A549 (cell line): ENCODE results near the gene MAPRE3. TPM values are rescaled to one million over a fixed set of nuclear protein-coding genes. Genes with fewer than 3 reads are reported as not detected.

Experiments
- ATAC-seq, 2 experiments: fragments of 200-7000 bp in 1 of 2; fragments of >200 bp in 1 of 2; cut with Nextera tagmentation in 1 of 2; cut with Tn5 transposase in 1 of 2; 3 replicates each; pipeline versions ENCODE4 v1.8.0 to v1.9.1; 2018 to 2020; ENCODE audit warnings: mild to moderate bottlenecking in 1 of 2, moderate library complexity in 1 of 2
- CTCF ChIA-PET: fragments of 300-600 bp; sonication (Branson Sonifier 250); formaldehyde crosslinking; extraction: SDS; loops from one replicate; lab custom pipeline; 2021; ENCODE audit warnings: antibody characterized with exemption, inconsistent platforms; lab: Yijun Ruan, JAX
- POLR2A ChIA-PET: fragments of 350-600 bp; formaldehyde crosslinking; extraction: SDS; loops from one replicate; lab custom pipeline; 2021; ENCODE audit warnings: antibody characterized with exemption, inconsistent platforms; lab: Yijun Ruan, JAX
- DNase-seq, 2 experiments: peaks; one replicate each; pipeline versions ENCODE4 v3.0.0 to v3.0.0-alpha.2; 2011 to 2016; ENCODE audit warnings: low read depth in 1 of 2, low spot score in 1 of 2
- FAIRE-seq: peaks from 2 replicates; lab custom pipeline; 2011; peaks lifted over from hg19 to GRCh38; lab: Jason Lieb, UNC
- H3K27ac ChIP-seq, 2 experiments: fragments of >200 bp; sonication (Bioruptor Twin); formaldehyde crosslinking; 3 replicates each; pipeline ENCODE4 v1.5.1; 2016 to 2017
- H3K4me1 ChIP-seq: fragments of >200 bp; sonication (Bioruptor Twin); formaldehyde crosslinking; 3 replicates; pipeline ENCODE4 v1.6.1; 2016
- H3K4me2 ChIP-seq: fragments of >200 bp; sonication (Bioruptor Twin); formaldehyde crosslinking; 3 replicates; pipeline ENCODE4 v1.6.1; 2016
- H3K4me3 ChIP-seq: fragments of >200 bp; sonication (Bioruptor Twin); formaldehyde crosslinking; 3 replicates; pipeline ENCODE4 v1.5.1; 2016
- H3K9me3 ChIP-seq: fragments of >200 bp; sonication (Bioruptor Twin); formaldehyde crosslinking; 3 replicates; pipeline ENCODE4 v1.6.1; 2016
- CBX8 ChIP-seq: fragments of 200-600 bp; sonication (generic); IDR thresholded peaks from 2 replicates; pipeline ENCODE4 v1.6.1; 2016
- CEBPB ChIP-seq, 2 experiments: fragments of >200 bp in 1 of 2; sonication (Bioruptor Twin) in 1 of 2; formaldehyde crosslinking in 1 of 2; IDR thresholded peaks; 2 replicates each; pipeline ENCODE4 v1.6.1; 2012 to 2016
- CHD2 ChIP-seq: fragments of 150-350 bp; IDR thresholded peaks from 2 replicates; pipeline ENCODE4 v1.6.1; 2014; ENCODE audit warnings: low read length; ENCODE audit not compliant: partially characterized antibody
- ESRRA ChIP-seq: fragments of 150-350 bp; IDR thresholded peaks from 2 replicates; pipeline ENCODE4 v1.6.1; 2014; ENCODE audit warnings: mild to moderate bottlenecking, low read length, borderline replicate concordance
- FOXS1 ChIP-seq: fragments of 250-450 bp; sonication (Bioruptor Pico); IDR thresholded peaks from 2 replicates; pipeline ENCODE4 v1.5.0; 2020; ENCODE audit warnings: mild to moderate bottlenecking, moderate library complexity
- GATA3 ChIP-seq: IDR thresholded peaks from 2 replicates; pipeline ENCODE4 v1.6.1; 2012; ENCODE audit warnings: borderline replicate concordance
- HOXB13 ChIP-seq: fragments of 250-450 bp; sonication (Bioruptor Pico); IDR thresholded peaks from 2 replicates; pipeline ENCODE4 v1.5.0; 2020; ENCODE audit warnings: low read depth, mild to moderate bottlenecking, moderate library complexity
- HOXB5 ChIP-seq: fragments of 250-450 bp; sonication (Bioruptor Pico); IDR thresholded peaks from 2 replicates; pipeline ENCODE4 v1.5.0; 2020; ENCODE audit warnings: mild to moderate bottlenecking, moderate library complexity
- KDM1A ChIP-seq: fragments of 200-600 bp; sonication (generic); IDR thresholded peaks from 2 replicates; pipeline ENCODE4 v1.6.1; 2016; ENCODE audit warnings: low read depth, mild to moderate bottlenecking
- KDM5A ChIP-seq: fragments of 200-600 bp; sonication (generic); IDR thresholded peaks from 2 replicates; pipeline ENCODE4 v1.6.1; 2016; ENCODE audit warnings: antibody characterized with exemption, mild to moderate bottlenecking
- MYC ChIP-seq: IDR thresholded peaks from 2 replicates; pipeline ENCODE4 v1.6.1; 2012; ENCODE audit warnings: mild to moderate bottlenecking, inconsistent platforms, low read length, improper control_type of control experiment, borderline replicate concordance
- NPAS2 ChIP-seq: fragments of 250-450 bp; sonication (Bioruptor Pico); IDR thresholded peaks from 2 replicates; pipeline ENCODE4 v1.8.0; 2022; ENCODE audit warnings: mild to moderate bottlenecking, moderate library complexity, borderline replicate concordance
- NR3C1 ChIP-seq: fragments of >200 bp; sonication (Bioruptor Twin); formaldehyde crosslinking; IDR thresholded peaks from 3 replicates; pipeline ENCODE4 v1.6.1; 2017
- PHF8 ChIP-seq: fragments of 200-600 bp; sonication (generic); IDR thresholded peaks from 2 replicates; pipeline ENCODE4 v1.6.1; 2016; ENCODE audit warnings: low read depth, mild to moderate bottlenecking, antibody characterized with exemption, moderate library complexity, borderline replicate concordance
- RAD21 ChIP-seq, 2 experiments: fragments of >200 bp in 1 of 2; sonication (Bioruptor Twin) in 1 of 2; formaldehyde crosslinking in 1 of 2; IDR thresholded peaks in 1 of 2; conservative IDR thresholded peaks in 1 of 2; 2 replicates in 1 of 2; 3 replicates in 1 of 2; pipeline ENCODE4 v1.6.1; 2012 to 2018; ENCODE audit warnings: inconsistent platforms in 1 of 2
- RARB ChIP-seq: fragments of 250-450 bp; sonication (Bioruptor Pico); IDR thresholded peaks from 2 replicates; pipeline ENCODE4 v1.8.0; 2021; ENCODE audit warnings: mild to moderate bottlenecking, moderate library complexity
- RCOR1 ChIP-seq: fragments of 150-350 bp; IDR thresholded peaks from 2 replicates; pipeline ENCODE4 v1.6.1; 2014; ENCODE audit warnings: antibody characterized with exemption, low read length, low read depth
- RNF2 ChIP-seq: fragments of 200-600 bp; sonication (generic); IDR thresholded peaks from 2 replicates; pipeline ENCODE4 v1.6.1; 2016; ENCODE audit warnings: low read depth, mild to moderate bottlenecking, antibody characterized with exemption, moderate library complexity, borderline replicate concordance
- SMC3 ChIP-seq: fragments of >200 bp; sonication (Bioruptor Twin); formaldehyde crosslinking; IDR thresholded peaks from 3 replicates; pipeline ENCODE4 v1.6.1; 2018; ENCODE audit warnings: inconsistent platforms
- TFCP2L1 ChIP-seq: fragments of 250-450 bp; sonication (Bioruptor Pico); IDR thresholded peaks from 2 replicates; pipeline ENCODE4 v1.5.0; 2021; ENCODE audit warnings: mild to moderate bottlenecking
- ZC3H11A ChIP-seq: fragments of 450-650 bp; IDR thresholded peaks from 2 replicates; pipeline ENCODE4 v1.6.1; 2014; ENCODE audit warnings: antibody characterized with exemption, mild to moderate bottlenecking
- ZFP36 ChIP-seq: fragments of 450-650 bp; IDR thresholded peaks from 2 replicates; pipeline ENCODE4 v1.6.1; 2014; ENCODE audit warnings: borderline replicate concordance; ENCODE audit not compliant: partially characterized antibody
- ZNF302 ChIP-seq: fragments of 250-450 bp; sonication (Bioruptor Pico); IDR thresholded peaks from 2 replicates; pipeline ENCODE4 v1.9.0; 2021; ENCODE audit warnings: inconsistent platforms, mild to moderate bottlenecking, moderate library complexity
- ZSCAN20 ChIP-seq: fragments of 250-450 bp; sonication (Bioruptor Pico); IDR thresholded peaks from 2 replicates; pipeline ENCODE4 v1.8.0; 2022; ENCODE audit warnings: mild to moderate bottlenecking, moderate library complexity
- WGBS: methylation state at CpG from one replicate; pipeline ENCODE4 v1.1.6; 2017; ENCODE audit errors: missing lambda C conversion rate; 5-methylcytosine and 5-hydroxymethylcytosine counted together
- polyA plus RNA-seq, 4 experiments: library from polyadenylated mRNA; depleted of rRNA in 3 of 4; stranded (reverse); fragments of >200 nt; fragmentation: RNase III in 1 of 4; extraction: RNeasy Plus Mini Kit Qiagen cat#74134 plus additional on column Dnase treatment in 1 of 4; gene quantifications; 2 replicates in 3 of 4; 3 replicates in 1 of 4; pipeline ENCODE4 v1.2.3, GENCODE V29; 2011 to 2017
- TF ChIP-seq, protein P1 (sequence below): fragments of 450-650 bp; IDR thresholded peaks from 2 replicates; pipeline ENCODE4 v1.6.1; 2014; ENCODE audit warnings: antibody characterized with exemption
- TF ChIP-seq, protein P2 (sequence below): fragments of >200 bp; sonication (Bioruptor Twin); formaldehyde crosslinking; IDR thresholded peaks from 2 replicates; pipeline ENCODE4 v1.6.1; 2016
- TF ChIP-seq, protein P3 (sequence below): IDR thresholded peaks from 2 replicates; pipeline ENCODE4 v1.6.1; 2012
- TF ChIP-seq, protein P4 (sequence below): IDR thresholded peaks from 2 replicates; pipeline ENCODE4 v1.6.1; 2012; ENCODE audit warnings: low read depth, borderline replicate concordance
- TF ChIP-seq, protein P5 (sequence below): IDR thresholded peaks from 2 replicates; pipeline ENCODE4 v1.6.1; 2012
- TF ChIP-seq, protein P6 (sequence below): fragments of >200 bp; sonication (Bioruptor Twin); formaldehyde crosslinking; IDR thresholded peaks from 3 replicates; pipeline ENCODE4 v1.5.1; 2016

MAPRE3 gene
- polyA plus RNA-seq, 2 of the 4 experiments (the other 2 are of a cell fraction), result 12.1 to 21.5 TPM

DNA sequence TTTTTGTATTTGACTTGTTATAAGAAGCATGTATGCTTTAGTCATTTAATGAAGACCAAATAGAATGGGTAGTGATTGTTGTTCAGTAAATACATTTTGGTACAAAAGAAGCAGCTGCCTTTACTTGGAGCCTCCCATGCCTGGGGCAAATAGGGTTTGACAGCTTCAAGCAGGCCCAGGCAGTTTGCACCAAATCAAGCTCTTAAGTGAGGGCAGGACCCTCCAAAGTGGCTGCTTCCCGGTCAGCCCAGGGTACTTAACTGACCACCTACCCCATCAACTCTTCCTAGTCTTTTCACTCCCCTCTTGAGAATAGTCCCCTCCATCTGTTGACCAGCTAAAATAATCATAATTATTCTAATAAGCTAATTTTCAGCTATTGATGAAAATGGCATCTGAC, 5.2 kb downstream of the MAPRE3 start:
- no peak for DNase-seq
- WGBS, result 41% methylated on average over 1 of the region's 1 CpG
- no peak overlapping the region for H3K4me3 ChIP-seq
- CTCF ChIA-PET, result interaction anchor here (0.7 to 6.5 kb wide), 10 partner anchors 10 to 129 kb away, joined by 3 to 53 read pairs (median 4); partner anchors contain the start of gene AGBL5
- POLR2A ChIA-PET, result no interaction called here
- no peak overlapping the region for H3K27ac ChIP-seq
- ATAC-seq, result no peak
- FAIRE-seq, result no peak
- no peak for TF ChIP-seq HOXB5 (CRISPR knock-in tag)
- TF ChIP-seq NR3C1, result no peak
- no peak for TF ChIP-seq TFCP2L1 (CRISPR knock-in tag)
- no peak for TF ChIP-seq HOXB13 (CRISPR knock-in tag)
- TF ChIP-seq, protein P1, sequence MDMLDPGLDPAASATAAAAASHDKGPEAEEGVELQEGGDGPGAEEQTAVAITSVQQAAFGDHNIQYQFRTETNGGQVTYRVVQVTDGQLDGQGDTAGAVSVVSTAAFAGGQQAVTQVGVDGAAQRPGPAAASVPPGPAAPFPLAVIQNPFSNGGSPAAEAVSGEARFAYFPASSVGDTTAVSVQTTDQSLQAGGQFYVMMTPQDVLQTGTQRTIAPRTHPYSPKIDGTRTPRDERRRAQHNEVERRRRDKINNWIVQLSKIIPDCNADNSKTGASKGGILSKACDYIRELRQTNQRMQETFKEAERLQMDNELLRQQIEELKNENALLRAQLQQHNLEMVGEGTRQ, result no peak
- TF ChIP-seq PHF8, result no peak
- no peak for TF ChIP-seq KDM1A
- TF ChIP-seq, protein P2, sequence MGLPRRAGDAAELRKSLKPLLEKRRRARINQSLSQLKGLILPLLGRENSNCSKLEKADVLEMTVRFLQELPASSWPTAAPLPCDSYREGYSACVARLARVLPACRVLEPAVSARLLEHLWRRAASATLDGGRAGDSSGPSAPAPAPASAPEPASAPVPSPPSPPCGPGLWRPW, result no peak
- TF ChIP-seq RNF2, result no peak
- TF ChIP-seq, protein P3, sequence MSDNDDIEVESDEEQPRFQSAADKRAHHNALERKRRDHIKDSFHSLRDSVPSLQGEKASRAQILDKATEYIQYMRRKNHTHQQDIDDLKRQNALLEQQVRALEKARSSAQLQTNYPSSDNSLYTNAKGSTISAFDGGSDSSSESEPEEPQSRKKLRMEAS, result no peak
- no peak for TF ChIP-seq ZFP36
- no peak for TF ChIP-seq ESRRA
- no peak for TF ChIP-seq RCOR1
- no peak for TF ChIP-seq ZC3H11A
- no peak for TF ChIP-seq FOXS1
- TF ChIP-seq ZNF302, result no peak
- TF ChIP-seq, protein P4, sequence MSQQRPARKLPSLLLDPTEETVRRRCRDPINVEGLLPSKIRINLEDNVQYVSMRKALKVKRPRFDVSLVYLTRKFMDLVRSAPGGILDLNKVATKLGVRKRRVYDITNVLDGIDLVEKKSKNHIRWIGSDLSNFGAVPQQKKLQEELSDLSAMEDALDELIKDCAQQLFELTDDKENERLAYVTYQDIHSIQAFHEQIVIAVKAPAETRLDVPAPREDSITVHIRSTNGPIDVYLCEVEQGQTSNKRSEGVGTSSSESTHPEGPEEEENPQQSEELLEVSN, result no peak
- TF ChIP-seq CEBPB (IDR thresholded peaks at IDR 0.05), result no peak
- TF ChIP-seq CBX8, result no peak
- TF ChIP-seq ZSCAN20 (CRISPR knock-in tag), result no peak
- H3K4me2 ChIP-seq, result no peak overlapping the region
- no peaks in the 10 kb centered on the region for H3K9me3 ChIP-seq
- peaks cover 10% of the 10 kb centered on the region; the same call in 2 of the 3 replicates for H3K4me1 ChIP-seq

DNA sequence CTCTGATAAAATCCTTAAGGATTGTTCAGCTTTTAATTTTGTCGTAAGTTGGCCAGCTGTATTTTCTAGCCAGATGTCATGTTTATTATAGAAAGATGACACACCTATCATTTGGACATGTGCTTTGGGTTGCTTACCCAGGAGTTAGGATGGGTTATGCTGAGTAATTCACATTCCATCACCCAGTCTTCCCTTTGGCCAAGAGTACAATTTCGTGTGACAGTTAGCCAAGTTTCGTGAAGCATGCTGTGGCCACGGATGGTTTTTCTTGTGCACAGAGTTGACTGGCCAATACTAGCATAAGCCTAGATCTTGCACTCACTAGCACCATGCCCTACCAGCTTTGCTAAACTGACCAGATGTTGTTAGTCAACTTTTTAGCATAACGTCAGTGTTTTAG, 5.8 kb downstream of the MAPRE3 start:
- no peak overlapping the region for H3K4me2 ChIP-seq
- 68% methylated on average over 5 of the region's 5 CpGs for WGBS
- ChIA-PET POLR2A (no interaction called here), CTCF (interaction anchor here (0.6 to 6.5 kb wide), 9 partner anchors 9 to 194 kb away, joined by 3 to 53 read pairs (median 4); no protein-coding TSS in a partner anchor)
- no peak for ATAC-seq
- no peak overlapping the region for H3K4me3 ChIP-seq
- H3K27ac ChIP-seq, result no peak overlapping the region
- TF ChIP-seq HOXB5 (CRISPR knock-in tag) (no peak), NPAS2 (no peak), CEBPB (IDR thresholded peaks at IDR 0.05) (no peak), MYC (no peak), SMC3 (no peak), ZFP36 (no peak), KDM5A (no peak), CBX8 (no peak), ZNF302 (no peak), CHD2 (no peak), RARB (CRISPR knock-in tag) (no peak), GATA3 (no peak), RAD21 (conservative IDR thresholded peaks at IDR 0.05 in 1 of 2, IDR thresholded peaks at IDR 0.05 in 1 of 2) (no peak), RCOR1 (no peak)
- TF ChIP-seq, protein P5, sequence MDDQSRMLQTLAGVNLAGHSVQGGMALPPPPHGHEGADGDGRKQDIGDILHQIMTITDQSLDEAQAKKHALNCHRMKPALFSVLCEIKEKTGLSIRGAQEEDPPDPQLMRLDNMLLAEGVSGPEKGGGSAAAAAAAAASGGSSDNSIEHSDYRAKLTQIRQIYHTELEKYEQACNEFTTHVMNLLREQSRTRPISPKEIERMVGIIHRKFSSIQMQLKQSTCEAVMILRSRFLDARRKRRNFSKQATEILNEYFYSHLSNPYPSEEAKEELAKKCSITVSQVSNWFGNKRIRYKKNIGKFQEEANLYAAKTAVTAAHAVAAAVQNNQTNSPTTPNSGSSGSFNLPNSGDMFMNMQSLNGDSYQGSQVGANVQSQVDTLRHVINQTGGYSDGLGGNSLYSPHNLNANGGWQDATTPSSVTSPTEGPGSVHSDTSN, result no peak
- TF ChIP-seq, protein P6, sequence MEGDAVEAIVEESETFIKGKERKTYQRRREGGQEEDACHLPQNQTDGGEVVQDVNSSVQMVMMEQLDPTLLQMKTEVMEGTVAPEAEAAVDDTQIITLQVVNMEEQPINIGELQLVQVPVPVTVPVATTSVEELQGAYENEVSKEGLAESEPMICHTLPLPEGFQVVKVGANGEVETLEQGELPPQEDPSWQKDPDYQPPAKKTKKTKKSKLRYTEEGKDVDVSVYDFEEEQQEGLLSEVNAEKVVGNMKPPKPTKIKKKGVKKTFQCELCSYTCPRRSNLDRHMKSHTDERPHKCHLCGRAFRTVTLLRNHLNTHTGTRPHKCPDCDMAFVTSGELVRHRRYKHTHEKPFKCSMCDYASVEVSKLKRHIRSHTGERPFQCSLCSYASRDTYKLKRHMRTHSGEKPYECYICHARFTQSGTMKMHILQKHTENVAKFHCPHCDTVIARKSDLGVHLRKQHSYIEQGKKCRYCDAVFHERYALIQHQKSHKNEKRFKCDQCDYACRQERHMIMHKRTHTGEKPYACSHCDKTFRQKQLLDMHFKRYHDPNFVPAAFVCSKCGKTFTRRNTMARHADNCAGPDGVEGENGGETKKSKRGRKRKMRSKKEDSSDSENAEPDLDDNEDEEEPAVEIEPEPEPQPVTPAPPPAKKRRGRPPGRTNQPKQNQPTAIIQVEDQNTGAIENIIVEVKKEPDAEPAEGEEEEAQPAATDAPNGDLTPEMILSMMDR, result no peak
- TF ChIP-seq, protein P2, result no peak
- FAIRE-seq, result no peak
- H3K4me1 ChIP-seq, result peaks cover 7% of the 10 kb centered on the region; the same call in 2 of the 3 replicates
- DNase-seq, result no peak
- H3K9me3 ChIP-seq, result no peaks in the 10 kb centered on the region
